Measurements from ENCODE around the gene FRMD1.

Gene FRMD1

GRCh38 chr6:168011291-168011690 is 67.7 kb downstream of the FRMD1 start:
- no peak for DNase-seq (ENCODE audit: low read depth in 2 of 2, low spot score in 1 of 2)

- DNase-seq (ENCODE audit: low read depth in 2 of 2, low spot score in 1 of 2): no peak
Measured at GRCh38 chr6:168009331-168009730, 69.7 kb downstream of the FRMD1 start.

- no peak for DNase-seq (ENCODE audit: low read depth in 2 of 2, low spot score in 1 of 2)
Measured at GRCh38 chr6:168007592-168008338, 71.2 kb downstream of the FRMD1 start.

GRCh38 chr6:168005796-168006195 is 73.2 kb downstream of the FRMD1 start:
- DNase-seq (ENCODE audit: low read depth in 2 of 2, low spot score in 1 of 2): no peak

- no peak for DNase-seq (ENCODE audit: low read depth in 2 of 2, low spot score in 1 of 2)
Measured at GRCh38 chr6:168004945-168005344, 74.1 kb downstream of the FRMD1 start.

GRCh38 chr6:168004023-168004422 is 75.0 kb downstream of the FRMD1 start:
- no peak for DNase-seq (ENCODE audit: low read depth in 2 of 2, low spot score in 1 of 2)

Data from stimulated activated CD8-positive, alpha-beta memory T cell treated with anti-CD3 and anti-CD28 coated beads, Interleukin-4, amount 100 ng/mL, for 4 hours (primary cell).